Measurements from ENCODE around the gene KIF20A.
"Not testable (repeated sequence)": the region's sequence is repeated elsewhere in the genome, so short reads cannot be mapped to it uniquely, and the experiment has no call there.

KIF20A gene

GRCh38 chr5:138188626-138189025 lies 9.7 kb downstream of the KIF20A start:
- no peak for DNase-seq

DNA sequence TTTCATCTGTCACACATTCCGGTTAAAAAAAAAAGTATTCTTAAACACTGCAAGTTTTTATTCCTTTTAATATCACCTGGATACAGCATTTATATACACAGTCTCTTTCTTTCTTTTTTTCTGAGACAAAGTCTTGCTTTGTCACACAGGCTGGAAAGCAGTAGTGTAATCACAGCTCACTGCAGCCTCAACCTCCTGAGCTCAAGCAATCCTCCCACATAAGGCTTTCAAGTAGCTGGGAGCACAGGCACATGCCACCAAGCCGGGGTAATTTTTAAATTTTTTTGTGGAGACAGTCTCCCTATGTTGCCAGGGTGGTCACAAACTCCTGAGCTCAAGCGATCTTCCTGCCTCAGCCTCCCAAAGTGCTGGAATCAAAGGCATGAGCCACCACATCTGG lies 13.9 kb downstream of the KIF20A start:
- DNase-seq = no peak

- not testable (repeated sequence) for DNase-seq
These were observed 14.9 kb downstream of the KIF20A start for GRCh38 chr5:138193859-138194258.

DNA sequence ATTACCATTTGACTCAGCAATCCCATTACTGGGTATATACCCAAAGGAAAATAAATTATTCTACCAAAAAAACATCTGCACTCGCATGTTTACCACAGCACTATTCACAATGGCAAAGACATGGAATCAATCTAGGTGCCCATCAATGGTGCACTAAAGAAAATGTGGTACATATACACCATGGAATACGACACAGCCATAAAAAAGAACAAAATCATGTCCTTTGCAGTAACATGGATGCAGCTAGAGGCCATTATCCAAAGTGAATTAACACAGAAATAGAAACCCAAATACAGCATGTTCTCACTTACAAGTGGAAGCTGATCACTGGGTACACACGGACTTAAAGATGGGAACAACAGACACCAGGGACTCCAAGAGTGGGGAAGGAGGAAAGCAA lies 32.1 kb downstream of the KIF20A start:
- DNase-seq = no peak

- no peak for DNase-seq
These were observed 33.9 kb downstream of the KIF20A start for GRCh38 chr5:138212828-138213160.

- DNase-seq = peak; percentile 94
These were observed 34.5 kb downstream of the KIF20A start, which contains the start of gene CDC23 for GRCh38 chr5:138213161-138214029. CDC23 (minus strand) TSS chr5:138213323; CDS start chr5:138213312, 11 bp downstream.

GRCh38 chr5:138216799-138217198 lies 37.9 kb downstream of the KIF20A start:
- no peak for DNase-seq

DNA sequence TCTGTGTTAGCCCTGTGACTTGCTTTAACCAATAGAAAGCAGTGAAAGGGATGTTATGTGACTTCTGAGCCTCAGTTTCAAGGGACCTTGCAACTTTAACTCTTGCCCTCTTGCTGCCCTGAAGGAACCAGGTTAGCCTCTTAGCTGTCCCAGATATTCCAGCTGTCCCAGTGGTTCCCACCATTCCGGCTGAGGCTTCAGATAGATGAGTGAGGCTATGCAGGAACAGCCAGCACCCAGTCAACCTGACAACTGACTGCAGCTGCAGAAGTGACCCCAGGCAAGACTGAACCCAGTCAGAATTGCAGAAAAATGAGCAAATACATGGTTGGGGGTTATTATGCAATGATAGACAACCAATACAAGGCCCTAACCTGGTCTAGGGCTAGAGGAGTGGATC lies 44.6 kb downstream of the KIF20A start:
- DNase-seq = no peak

DNA sequence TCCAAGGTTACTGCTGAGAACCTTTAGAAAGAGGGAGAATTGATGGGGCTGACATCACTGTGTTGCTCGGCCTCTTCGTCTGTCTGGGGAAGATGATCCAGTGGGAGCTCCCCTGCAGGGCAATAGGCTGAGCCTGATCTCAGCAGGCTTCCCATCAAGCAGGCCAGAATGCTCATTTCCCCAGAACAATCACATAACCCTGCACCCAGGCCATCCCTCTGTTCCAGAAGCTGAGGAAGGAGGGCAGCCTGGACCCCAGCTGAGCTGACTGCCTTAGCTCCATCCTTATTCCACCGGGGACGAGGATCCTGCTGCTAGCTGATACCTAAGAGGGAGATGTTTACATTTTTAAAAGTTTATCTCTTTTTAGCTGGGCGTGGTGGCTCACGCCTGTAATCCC lies 45.8 kb downstream of the KIF20A start:
- no peak for DNase-seq

GRCh38 chr5:138226910-138227309 lies 48.0 kb downstream of the KIF20A start:
- no peak for DNase-seq

- DNase-seq = no peak
These were observed 50.5 kb downstream of the KIF20A start for GRCh38 chr5:138229387-138229786.

DNA sequence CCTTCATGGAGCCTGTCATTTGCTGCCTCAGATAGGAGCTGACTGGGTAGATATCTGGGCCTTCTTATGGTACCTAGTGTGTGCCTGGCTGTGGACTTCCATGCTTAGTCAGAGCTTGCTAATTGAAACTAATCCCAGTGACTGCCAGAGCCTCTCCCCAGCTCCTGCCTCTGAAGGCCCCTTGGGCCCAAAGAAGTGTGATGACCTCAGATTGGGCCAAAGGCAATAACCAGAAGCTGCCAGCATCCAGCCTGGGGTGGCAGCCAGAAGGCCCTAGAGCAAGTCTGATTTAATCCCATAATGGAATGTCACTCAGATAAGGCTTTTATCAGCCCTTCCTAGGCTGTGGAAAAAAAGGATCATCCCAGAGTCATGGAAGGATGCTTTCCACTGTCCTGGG lies 51.3 kb downstream of the KIF20A start:
- no peak for DNase-seq

DNA sequence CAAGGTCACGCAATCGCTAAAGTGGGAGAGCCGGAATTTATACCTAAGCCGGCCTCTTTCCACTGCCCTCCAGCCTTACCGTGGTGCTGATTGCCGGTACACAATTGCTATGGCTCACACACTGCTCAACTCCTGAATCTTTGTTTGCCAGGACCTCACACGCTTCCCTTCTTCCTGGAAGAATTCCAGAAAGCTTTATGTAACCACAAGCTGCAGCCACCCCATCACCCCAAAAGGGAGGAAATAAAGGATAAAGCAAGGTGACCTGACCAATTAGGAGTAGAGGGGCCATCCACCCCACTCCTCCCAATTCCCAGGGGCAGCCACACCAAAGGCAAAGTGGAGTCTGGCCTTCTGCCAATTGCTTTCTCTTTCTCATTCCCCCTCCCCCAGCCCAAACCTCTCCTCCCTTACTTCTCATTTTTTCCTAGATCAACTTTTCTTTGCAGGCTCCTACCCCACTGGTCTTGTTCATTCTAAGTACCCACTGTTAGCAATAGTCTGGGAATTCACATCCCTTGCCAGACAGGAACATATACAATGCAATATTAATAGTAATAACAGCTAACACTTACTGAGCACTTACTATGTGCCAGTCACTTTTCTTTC lies 52.2 kb downstream of the KIF20A start:
- no peak for DNase-seq

DNA sequence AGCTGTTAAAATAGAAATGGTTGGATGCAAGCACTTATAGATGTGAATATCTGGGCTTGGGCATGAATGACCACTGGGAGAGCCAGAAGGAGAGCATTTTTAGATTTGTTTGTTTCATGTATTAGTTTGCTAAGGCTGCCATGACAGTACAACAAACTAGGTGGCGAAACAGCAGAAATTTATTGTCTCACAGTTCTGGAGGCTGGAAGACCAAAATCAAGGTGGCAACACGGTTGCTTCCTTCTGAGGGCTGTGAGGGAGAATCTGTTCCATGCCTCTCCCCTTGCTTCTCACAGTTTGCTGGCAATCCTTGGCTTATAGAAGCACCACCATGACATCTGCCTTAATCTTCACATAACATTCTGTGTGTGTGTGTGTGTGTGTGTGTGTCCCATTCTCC lies 54.4 kb downstream of the KIF20A start:
- DNase-seq = no peak

DNA sequence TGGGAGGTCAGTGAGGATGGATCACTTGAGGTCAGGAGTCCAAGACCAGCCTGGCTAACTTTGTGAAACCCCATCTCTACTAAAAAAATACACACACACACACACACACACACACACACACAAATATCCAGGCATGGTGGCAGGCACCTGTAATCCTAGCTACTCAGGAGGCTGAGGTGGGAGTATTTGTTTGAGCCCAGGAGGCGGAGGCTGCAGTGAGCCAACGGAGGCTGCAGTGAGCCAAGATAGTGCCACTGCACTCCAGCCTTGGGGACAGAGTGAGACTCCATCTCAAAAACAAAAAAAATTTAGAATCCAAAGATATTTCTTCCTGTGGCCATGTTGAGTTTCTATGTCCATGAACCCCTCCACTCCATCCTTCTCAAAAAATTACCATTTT lies 55.7 kb downstream of the KIF20A start:
- no peak for DNase-seq
